GM23338 (cell line): ENCODE data around the gene TELO2. TPM values are rescaled to one million over a fixed set of nuclear protein-coding genes. Genes with fewer than 3 reads are reported as not detected.

Experiments
- ATAC-seq: fragments of 200-7000 bp; cut with Tn5 transposase; 3 replicates; pipeline ENCODE4 v1.9.1; 2020
- DNase-seq: peaks from one replicate; pipeline ENCODE4 v3.0.0-alpha.2; 2015; ENCODE audit warnings: low spot score
- H2AFZ ChIP-seq: fragments of 200-600 bp; sonication (generic); 2 replicates; pipeline ENCODE4 v1.8.0; 2016; ENCODE audit warnings: antibody characterized with exemption, mild to moderate bottlenecking, moderate library complexity
- H3F3A ChIP-seq: fragments of 200-600 bp; sonication (generic); replicated peaks from 2 replicates; pipeline ENCODE4 v1.8.0; 2017; ENCODE audit warnings: antibody characterized with exemption, mixed run types, low read depth
- H3K27ac ChIP-seq: fragments of 200-600 bp; sonication (generic); 2 replicates; pipeline ENCODE4 v1.6.1; 2016; ENCODE audit warnings: low read depth
- H3K27me3 ChIP-seq: fragments of 200-600 bp; sonication (generic); 2 replicates; pipeline ENCODE4 v1.8.0; 2016; ENCODE audit warnings: mild to moderate bottlenecking, mixed run types, moderate library complexity; ENCODE audit not compliant: insufficient read depth
- H3K36me3 ChIP-seq: fragments of 200-600 bp; sonication (generic); 2 replicates; pipeline ENCODE4 v1.8.0; 2016; ENCODE audit warnings: mild to moderate bottlenecking; ENCODE audit not compliant: insufficient read depth
- H3K4me1 ChIP-seq: fragments of 200-600 bp; sonication (generic); 2 replicates; pipeline ENCODE4 v1.8.0; 2016; ENCODE audit warnings: mild to moderate bottlenecking, moderate library complexity; ENCODE audit not compliant: insufficient read depth
- H3K4me2 ChIP-seq: fragments of 200-600 bp; sonication (generic); 2 replicates; pipeline ENCODE4 v1.7.1; 2017; ENCODE audit warnings: mixed run types
- H3K4me3 ChIP-seq: fragments of 200-600 bp; sonication (generic); 2 replicates; pipeline ENCODE4 v1.6.1; 2016; ENCODE audit warnings: mixed run types
- H3K79me2 ChIP-seq: fragments of 200-600 bp; sonication (generic); replicated peaks from 2 replicates; pipeline ENCODE4 v1.8.0; 2017; ENCODE audit warnings: mild to moderate bottlenecking; ENCODE audit not compliant: insufficient read depth
- H3K9me2 ChIP-seq: fragments of 200-600 bp; sonication (generic); 2 replicates; pipeline ENCODE4 v1.8.0; 2017; ENCODE audit not compliant: insufficient read depth
- H4K20me1 ChIP-seq: fragments of 200-600 bp; sonication (generic); replicated peaks from 2 replicates; pipeline ENCODE4 v1.8.0; 2017; ENCODE audit warnings: mild to moderate bottlenecking; ENCODE audit not compliant: insufficient read depth
- H3K27ac Mint-ChIP-seq: 2 replicates; pipeline ENCODE4 v1.8.0; 2020; ENCODE audit warnings: inconsistent platforms, mild to moderate bottlenecking, moderate library complexity, mixed read lengths
- H3K27me3 Mint-ChIP-seq: 3 replicates; pipeline ENCODE4 v1.8.0; 2022; ENCODE audit warnings: low read depth, mild to moderate bottlenecking, moderate library complexity, mixed read lengths, inconsistent platforms; ENCODE audit not compliant: insufficient read depth, poor library complexity
- H3K36me3 Mint-ChIP-seq: 3 replicates; pipeline ENCODE4 v1.8.0; 2021; ENCODE audit warnings: low read depth, mild to moderate bottlenecking, inconsistent platforms, moderate library complexity, mixed read lengths
- H3K4me1 Mint-ChIP-seq: 3 replicates; pipeline ENCODE4 v1.8.0; 2020; ENCODE audit warnings: mild to moderate bottlenecking, inconsistent platforms, mixed read lengths
- H3K4me3 Mint-ChIP-seq: 3 replicates; pipeline ENCODE4 v1.8.0; 2021; ENCODE audit warnings: moderate library complexity, mild to moderate bottlenecking, inconsistent platforms, mixed read lengths
- H3K9me3 Mint-ChIP-seq: 3 replicates; pipeline ENCODE4 v1.8.0; 2020; ENCODE audit warnings: moderate library complexity, mild to moderate bottlenecking, inconsistent platforms, mixed read lengths
- CREB1 ChIP-seq: fragments of 250-450 bp; sonication (Bioruptor Pico); IDR thresholded peaks from 2 replicates; pipeline ENCODE4 v1.5.0; 2020; ENCODE audit warnings: low read depth, mild to moderate bottlenecking, moderate library complexity
- EZH2 ChIP-seq: fragments of 200-600 bp; sonication (generic); IDR thresholded peaks from one replicate; pipeline ENCODE4 v1.8.0; 2017; ENCODE audit warnings: antibody characterized with exemption, mild to moderate bottlenecking, low read depth; ENCODE audit not compliant: unreplicated experiment
- EZH2phosphoT487 ChIP-seq: fragments of 200-600 bp; sonication (generic); IDR thresholded peaks from one replicate; pipeline ENCODE4 v1.8.1; 2018; ENCODE audit warnings: antibody characterized with exemption; ENCODE audit not compliant: unreplicated experiment
- JUNB ChIP-seq: IDR thresholded peaks from one replicate; pipeline ENCODE4 v1.6.1; 2016; ENCODE audit warnings: antibody characterized with exemption; ENCODE audit not compliant: unreplicated experiment
- NANOG ChIP-seq: IDR thresholded peaks from 2 replicates; pipeline ENCODE4 v1.6.1; 2016; ENCODE audit warnings: antibody characterized with exemption, borderline replicate concordance
- POLR2AphosphoS5 ChIP-seq: IDR thresholded peaks from 2 replicates; pipeline ENCODE4 v1.6.1; 2016; ENCODE audit warnings: antibody characterized with exemption, low read depth
- STAT1 ChIP-seq: IDR thresholded peaks from one replicate; pipeline ENCODE4 v1.6.1; 2016; ENCODE audit warnings: antibody characterized with exemption; ENCODE audit not compliant: unreplicated experiment
- ZNF114 ChIP-seq: fragments of 250-450 bp; sonication (Bioruptor Pico); IDR thresholded peaks from 2 replicates; pipeline ENCODE4 v1.5.0; 2020; ENCODE audit warnings: mild to moderate bottlenecking, moderate library complexity
- ZNF331 ChIP-seq: fragments of 250-450 bp; sonication (Bioruptor Pico); IDR thresholded peaks from 2 replicates; pipeline ENCODE4 v1.5.0; 2020; ENCODE audit warnings: low read depth, mild to moderate bottlenecking, moderate library complexity
- polyA plus RNA-seq: library from polyadenylated mRNA; unstranded; fragments of >200 nt; fragmentation: Nextera tagmentation; extraction: Ambion mirVana; gene quantifications from 2 replicates; pipeline ENCODE4 v1.2.1, GENCODE V29; 2016
- total RNA-seq: library from RNA; depleted of rRNA; stranded (reverse); fragments of >200 nt; shearing (Covaris generic); gene quantifications from 2 replicates; pipeline ENCODE4 v1.2.3, GENCODE V29; 2014
- TF ChIP-seq, protein P1 (sequence below), 2 experiments: fragments of 200-600 bp in 1 of 2; sonication (generic) in 1 of 2; conservative IDR thresholded peaks; 2 replicates each; pipeline versions ENCODE4 v1.5.1 to v1.6.1; 2016 to 2017; ENCODE audit warnings: antibody characterized with exemption in 2 of 2, low read depth in 2 of 2, mild to moderate bottlenecking in 2 of 2, moderate library complexity in 1 of 2
- TF ChIP-seq, protein P2 (sequence below): IDR thresholded peaks from one replicate; pipeline ENCODE4 v1.6.1; 2018; ENCODE audit warnings: antibody characterized with exemption; ENCODE audit not compliant: unreplicated experiment
- TF ChIP-seq, protein P3 (sequence below): IDR thresholded peaks from 2 replicates; pipeline ENCODE4 v1.6.1; 2016; ENCODE audit warnings: antibody characterized with exemption
- TF ChIP-seq, protein P4 (sequence below): fragments of 250-450 bp; sonication (Bioruptor Pico); IDR thresholded peaks from 2 replicates; pipeline ENCODE4 v1.5.0; 2020; ENCODE audit warnings: mild to moderate bottlenecking, moderate library complexity

TELO2 gene
- total and polyA plus RNA-seq, 2 experiments from 2014 or later, result 45.4 to 76.0 TPM

DNA sequence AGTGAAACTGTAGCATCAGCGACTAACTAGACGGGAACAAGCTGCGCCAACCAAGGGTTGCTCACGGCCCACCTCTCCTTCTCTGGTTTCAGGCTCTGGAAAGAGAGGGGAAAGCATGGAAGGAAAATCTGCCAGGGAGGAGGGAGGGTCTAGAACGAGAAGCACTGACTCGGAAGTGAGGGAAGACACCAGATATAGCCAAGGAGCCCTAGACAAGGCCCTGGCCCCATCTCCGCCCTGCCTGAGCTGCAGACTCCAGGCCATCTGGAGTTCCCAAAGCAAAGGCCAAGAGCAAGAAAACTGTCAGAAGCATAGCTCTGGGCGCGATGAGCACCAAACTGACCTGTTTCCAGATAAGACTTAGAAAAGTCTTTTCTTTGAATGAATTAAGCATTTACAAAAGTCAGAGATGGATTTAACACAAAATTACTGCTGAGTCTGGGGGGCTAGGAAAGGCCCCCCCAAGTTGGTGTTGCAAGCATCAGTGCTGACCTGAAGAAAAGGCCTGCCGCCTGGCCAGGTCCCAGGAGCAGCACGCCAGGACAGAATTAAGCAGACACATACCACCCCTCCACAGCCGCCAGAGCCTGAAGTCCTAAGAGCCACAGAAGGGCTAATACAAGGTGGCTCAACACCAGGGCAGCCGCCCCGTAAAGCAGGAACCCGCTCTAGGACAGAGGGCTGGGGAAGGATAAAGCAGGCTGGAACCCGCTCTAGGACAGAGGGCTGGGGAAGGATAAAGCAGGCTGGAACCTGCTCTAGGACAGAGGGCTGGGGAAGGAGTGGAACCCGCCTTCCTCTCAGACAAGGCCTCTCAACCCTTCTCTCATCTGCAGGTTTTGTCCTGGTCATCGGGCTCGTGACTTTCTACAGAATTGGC lies 61.0 kb downstream of the TELO2 start:
- Histone ChIP-seq H3K79me2 (no peaks in the 10 kb centered on the region), H3K9me2 (no peaks in the 10 kb centered on the region), H3K4me3 (no peak overlapping the region), H2AFZ (no peak overlapping the region), H3K4me1 (no peaks in the 10 kb centered on the region), H3F3A (no peaks in the 10 kb centered on the region), H4K20me1 (no peaks in the 10 kb centered on the region), H3K36me3 (no peaks in the 10 kb centered on the region), H3K27ac (no peak overlapping the region), H3K27me3 (no peaks in the 10 kb centered on the region), H3K4me2 (no peak overlapping the region)
- Mint-ChIP-seq H3K27me3 (peaks cover 4% of the 10 kb centered on the region), H3K36me3 (peaks cover 19% of the 10 kb centered on the region), H3K27ac (no peak overlapping the region), H3K9me3 (no peaks in the 10 kb centered on the region), H3K4me3 (no peak overlapping the region), H3K4me1 (peaks cover 7% of the 10 kb centered on the region; the same call in 2 of the 3 replicates)
- DNase-seq (no peak), ATAC-seq (no peak)
- TF ChIP-seq ZNF331, result no peak
- no peak for TF ChIP-seq NANOG
- TF ChIP-seq, protein P1, sequence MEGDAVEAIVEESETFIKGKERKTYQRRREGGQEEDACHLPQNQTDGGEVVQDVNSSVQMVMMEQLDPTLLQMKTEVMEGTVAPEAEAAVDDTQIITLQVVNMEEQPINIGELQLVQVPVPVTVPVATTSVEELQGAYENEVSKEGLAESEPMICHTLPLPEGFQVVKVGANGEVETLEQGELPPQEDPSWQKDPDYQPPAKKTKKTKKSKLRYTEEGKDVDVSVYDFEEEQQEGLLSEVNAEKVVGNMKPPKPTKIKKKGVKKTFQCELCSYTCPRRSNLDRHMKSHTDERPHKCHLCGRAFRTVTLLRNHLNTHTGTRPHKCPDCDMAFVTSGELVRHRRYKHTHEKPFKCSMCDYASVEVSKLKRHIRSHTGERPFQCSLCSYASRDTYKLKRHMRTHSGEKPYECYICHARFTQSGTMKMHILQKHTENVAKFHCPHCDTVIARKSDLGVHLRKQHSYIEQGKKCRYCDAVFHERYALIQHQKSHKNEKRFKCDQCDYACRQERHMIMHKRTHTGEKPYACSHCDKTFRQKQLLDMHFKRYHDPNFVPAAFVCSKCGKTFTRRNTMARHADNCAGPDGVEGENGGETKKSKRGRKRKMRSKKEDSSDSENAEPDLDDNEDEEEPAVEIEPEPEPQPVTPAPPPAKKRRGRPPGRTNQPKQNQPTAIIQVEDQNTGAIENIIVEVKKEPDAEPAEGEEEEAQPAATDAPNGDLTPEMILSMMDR (conservative IDR thresholded peaks at IDR 0.05; ENCODE audit: low read depth in 2 of 2), result no peak
- no peak for TF ChIP-seq EZH2phosphoT487
- no peak for TF ChIP-seq ZNF114
- TF ChIP-seq, protein P2, sequence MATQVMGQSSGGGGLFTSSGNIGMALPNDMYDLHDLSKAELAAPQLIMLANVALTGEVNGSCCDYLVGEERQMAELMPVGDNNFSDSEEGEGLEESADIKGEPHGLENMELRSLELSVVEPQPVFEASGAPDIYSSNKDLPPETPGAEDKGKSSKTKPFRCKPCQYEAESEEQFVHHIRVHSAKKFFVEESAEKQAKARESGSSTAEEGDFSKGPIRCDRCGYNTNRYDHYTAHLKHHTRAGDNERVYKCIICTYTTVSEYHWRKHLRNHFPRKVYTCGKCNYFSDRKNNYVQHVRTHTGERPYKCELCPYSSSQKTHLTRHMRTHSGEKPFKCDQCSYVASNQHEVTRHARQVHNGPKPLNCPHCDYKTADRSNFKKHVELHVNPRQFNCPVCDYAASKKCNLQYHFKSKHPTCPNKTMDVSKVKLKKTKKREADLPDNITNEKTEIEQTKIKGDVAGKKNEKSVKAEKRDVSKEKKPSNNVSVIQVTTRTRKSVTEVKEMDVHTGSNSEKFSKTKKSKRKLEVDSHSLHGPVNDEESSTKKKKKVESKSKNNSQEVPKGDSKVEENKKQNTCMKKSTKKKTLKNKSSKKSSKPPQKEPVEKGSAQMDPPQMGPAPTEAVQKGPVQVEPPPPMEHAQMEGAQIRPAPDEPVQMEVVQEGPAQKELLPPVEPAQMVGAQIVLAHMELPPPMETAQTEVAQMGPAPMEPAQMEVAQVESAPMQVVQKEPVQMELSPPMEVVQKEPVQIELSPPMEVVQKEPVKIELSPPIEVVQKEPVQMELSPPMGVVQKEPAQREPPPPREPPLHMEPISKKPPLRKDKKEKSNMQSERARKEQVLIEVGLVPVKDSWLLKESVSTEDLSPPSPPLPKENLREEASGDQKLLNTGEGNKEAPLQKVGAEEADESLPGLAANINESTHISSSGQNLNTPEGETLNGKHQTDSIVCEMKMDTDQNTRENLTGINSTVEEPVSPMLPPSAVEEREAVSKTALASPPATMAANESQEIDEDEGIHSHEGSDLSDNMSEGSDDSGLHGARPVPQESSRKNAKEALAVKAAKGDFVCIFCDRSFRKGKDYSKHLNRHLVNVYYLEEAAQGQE, result no peak
- TF ChIP-seq, protein P3, sequence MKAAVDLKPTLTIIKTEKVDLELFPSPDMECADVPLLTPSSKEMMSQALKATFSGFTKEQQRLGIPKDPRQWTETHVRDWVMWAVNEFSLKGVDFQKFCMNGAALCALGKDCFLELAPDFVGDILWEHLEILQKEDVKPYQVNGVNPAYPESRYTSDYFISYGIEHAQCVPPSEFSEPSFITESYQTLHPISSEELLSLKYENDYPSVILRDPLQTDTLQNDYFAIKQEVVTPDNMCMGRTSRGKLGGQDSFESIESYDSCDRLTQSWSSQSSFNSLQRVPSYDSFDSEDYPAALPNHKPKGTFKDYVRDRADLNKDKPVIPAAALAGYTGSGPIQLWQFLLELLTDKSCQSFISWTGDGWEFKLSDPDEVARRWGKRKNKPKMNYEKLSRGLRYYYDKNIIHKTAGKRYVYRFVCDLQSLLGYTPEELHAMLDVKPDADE, result no peak
- TF ChIP-seq, protein P4, sequence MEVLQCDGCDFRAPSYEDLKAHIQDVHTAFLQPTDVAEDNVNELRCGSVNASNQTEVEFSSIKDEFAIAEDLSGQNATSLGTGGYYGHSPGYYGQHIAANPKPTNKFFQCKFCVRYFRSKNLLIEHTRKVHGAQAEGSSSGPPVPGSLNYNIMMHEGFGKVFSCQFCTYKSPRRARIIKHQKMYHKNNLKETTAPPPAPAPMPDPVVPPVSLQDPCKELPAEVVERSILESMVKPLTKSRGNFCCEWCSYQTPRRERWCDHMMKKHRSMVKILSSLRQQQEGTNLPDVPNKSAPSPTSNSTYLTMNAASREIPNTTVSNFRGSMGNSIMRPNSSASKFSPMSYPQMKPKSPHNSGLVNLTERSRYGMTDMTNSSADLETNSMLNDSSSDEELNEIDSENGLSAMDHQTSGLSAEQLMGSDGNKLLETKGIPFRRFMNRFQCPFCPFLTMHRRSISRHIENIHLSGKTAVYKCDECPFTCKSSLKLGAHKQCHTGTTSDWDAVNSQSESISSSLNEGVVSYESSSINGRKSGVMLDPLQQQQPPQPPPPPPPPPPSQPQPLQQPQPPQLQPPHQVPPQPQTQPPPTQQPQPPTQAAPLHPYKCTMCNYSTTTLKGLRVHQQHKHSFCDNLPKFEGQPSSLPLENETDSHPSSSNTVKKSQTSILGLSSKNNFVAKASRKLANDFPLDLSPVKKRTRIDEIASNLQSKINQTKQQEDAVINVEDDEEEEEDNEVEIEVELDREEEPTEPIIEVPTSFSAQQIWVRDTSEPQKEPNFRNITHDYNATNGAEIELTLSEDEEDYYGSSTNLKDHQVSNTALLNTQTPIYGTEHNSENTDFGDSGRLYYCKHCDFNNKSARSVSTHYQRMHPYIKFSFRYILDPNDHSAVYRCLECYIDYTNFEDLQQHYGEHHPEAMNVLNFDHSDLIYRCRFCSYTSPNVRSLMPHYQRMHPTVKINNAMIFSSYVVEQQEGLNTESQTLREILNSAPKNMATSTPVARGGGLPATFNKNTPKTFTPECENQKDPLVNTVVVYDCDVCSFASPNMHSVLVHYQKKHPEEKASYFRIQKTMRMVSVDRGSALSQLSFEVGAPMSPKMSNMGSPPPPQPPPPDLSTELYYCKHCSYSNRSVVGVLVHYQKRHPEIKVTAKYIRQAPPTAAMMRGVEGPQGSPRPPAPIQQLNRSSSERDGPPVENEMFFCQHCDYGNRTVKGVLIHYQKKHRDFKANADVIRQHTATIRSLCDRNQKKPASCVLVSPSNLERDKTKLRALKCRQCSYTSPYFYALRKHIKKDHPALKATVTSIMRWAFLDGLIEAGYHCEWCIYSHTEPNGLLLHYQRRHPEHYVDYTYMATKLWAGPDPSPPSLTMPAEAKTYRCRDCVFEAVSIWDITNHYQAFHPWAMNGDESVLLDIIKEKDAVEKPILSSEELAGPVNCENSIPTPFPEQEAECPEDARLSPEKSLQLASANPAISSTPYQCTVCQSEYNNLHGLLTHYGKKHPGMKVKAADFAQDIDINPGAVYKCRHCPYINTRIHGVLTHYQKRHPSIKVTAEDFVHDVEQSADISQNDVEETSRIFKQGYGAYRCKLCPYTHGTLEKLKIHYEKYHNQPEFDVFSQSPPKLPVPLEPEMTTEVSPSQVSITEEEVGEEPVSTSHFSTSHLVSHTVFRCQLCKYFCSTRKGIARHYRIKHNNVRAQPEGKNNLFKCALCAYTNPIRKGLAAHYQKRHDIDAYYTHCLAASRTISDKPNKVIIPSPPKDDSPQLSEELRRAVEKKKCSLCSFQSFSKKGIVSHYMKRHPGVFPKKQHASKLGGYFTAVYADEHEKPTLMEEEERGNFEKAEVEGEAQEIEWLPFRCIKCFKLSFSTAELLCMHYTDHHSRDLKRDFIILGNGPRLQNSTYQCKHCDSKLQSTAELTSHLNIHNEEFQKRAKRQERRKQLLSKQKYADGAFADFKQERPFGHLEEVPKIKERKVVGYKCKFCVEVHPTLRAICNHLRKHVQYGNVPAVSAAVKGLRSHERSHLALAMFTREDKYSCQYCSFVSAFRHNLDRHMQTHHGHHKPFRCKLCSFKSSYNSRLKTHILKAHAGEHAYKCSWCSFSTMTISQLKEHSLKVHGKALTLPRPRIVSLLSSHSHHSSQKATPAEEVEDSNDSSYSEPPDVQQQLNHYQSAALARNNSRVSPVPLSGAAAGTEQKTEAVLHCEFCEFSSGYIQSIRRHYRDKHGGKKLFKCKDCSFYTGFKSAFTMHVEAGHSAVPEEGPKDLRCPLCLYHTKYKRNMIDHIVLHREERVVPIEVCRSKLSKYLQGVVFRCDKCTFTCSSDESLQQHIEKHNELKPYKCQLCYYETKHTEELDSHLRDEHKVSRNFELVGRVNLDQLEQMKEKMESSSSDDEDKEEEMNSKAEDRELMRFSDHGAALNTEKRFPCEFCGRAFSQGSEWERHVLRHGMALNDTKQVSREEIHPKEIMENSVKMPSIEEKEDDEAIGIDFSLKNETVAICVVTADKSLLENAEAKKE (CRISPR knock-in tag), result no peak
- no peak for TF ChIP-seq CREB1 (CRISPR knock-in tag)
- TF ChIP-seq EZH2, result no peak
- no peak for TF ChIP-seq POLR2AphosphoS5
- no peak for TF ChIP-seq JUNB
- TF ChIP-seq STAT1, result no peak
